ENCODE data around the gene DYNLL1.
"Not testable (repeated sequence)": the region's sequence is repeated elsewhere in the genome, so short reads cannot be mapped to it uniquely, and the experiment has no call there.

DNA sequence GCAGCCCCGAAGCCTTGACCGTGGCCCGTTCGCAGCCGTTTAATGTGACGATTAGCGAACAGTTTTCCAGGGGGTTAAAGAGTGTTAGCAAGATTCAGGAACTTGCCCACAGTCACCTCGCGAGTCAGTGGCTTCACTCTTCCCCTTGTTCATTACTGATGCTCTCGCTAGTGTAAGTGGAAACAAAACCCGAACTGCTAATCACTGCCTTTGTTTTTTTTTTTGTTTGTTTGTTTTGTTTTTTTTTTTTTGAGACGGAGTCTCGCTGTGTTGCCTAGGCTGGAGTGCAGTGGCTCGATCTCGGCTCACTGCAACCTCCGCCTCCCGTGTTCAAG is 49.1 kb upstream of the DYNLL1 start:
- TF ChIP-seq, protein P1, sequence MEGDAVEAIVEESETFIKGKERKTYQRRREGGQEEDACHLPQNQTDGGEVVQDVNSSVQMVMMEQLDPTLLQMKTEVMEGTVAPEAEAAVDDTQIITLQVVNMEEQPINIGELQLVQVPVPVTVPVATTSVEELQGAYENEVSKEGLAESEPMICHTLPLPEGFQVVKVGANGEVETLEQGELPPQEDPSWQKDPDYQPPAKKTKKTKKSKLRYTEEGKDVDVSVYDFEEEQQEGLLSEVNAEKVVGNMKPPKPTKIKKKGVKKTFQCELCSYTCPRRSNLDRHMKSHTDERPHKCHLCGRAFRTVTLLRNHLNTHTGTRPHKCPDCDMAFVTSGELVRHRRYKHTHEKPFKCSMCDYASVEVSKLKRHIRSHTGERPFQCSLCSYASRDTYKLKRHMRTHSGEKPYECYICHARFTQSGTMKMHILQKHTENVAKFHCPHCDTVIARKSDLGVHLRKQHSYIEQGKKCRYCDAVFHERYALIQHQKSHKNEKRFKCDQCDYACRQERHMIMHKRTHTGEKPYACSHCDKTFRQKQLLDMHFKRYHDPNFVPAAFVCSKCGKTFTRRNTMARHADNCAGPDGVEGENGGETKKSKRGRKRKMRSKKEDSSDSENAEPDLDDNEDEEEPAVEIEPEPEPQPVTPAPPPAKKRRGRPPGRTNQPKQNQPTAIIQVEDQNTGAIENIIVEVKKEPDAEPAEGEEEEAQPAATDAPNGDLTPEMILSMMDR (IDR thresholded peaks at IDR 0.05): not testable (repeated sequence)
- not testable (repeated sequence) for TF ChIP-seq POLR2A (IDR thresholded peaks at IDR 0.05)

Data from breast epithelium (tissue), 3 donors.